ENCODE results near the gene RPAP3.

GRCh38 chr12:47705229-47705565, 633 bp downstream of the RPAP3 start:
- TF ChIP-seq CTCF (IDR thresholded peaks at IDR 0.05) (no peak), POLR2A (IDR thresholded peaks at IDR 0.05) (no peak), POLR2AphosphoS5 (IDR thresholded peaks at IDR 0.05) (no peak), EP300 (IDR thresholded peaks at IDR 0.05) (no peak)

All from suprapubic skin (tissue), 4 donors.